ENCODE results near the gene STX7. TPM values are rescaled to one million over a fixed set of nuclear protein-coding genes. Genes with fewer than 3 reads are reported as not detected.
A peak's percentile ranks its signal among the peaks of the same experiment; 100 is the strongest.

The STX7 gene
- total RNA-seq, 1 donor: 19.3 TPM

DNA sequence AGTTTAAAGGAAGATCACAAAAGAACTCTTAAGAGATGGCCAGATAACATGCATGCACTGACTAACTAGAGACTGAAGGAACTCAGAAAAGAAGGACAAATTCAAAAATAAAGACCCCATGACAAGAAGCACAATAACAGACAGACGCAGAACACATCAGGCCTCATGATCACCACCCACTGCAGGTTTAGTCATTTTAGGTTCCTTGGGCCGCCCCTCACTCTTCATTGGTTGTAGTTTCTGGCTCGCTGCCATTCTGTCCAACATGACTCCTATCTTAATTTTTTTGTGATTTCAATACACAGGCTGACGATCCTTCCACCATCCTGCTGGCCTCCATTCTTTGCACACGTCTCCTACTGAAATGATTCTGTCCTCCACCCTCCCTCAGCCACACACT, 21.6 kb downstream of the STX7 start:
- no peaks in the 10 kb centered on the region for H3K9me3 ChIP-seq (ENCODE audit: low read depth, low read length)
- H3K4me1 ChIP-seq (ENCODE audit: insufficient read depth, low read length): peaks cover 48% of the 10 kb centered on the region
- H3K4me3 ChIP-seq (ENCODE audit: low read length): no peak overlapping the region
- H3K27me3 ChIP-seq (ENCODE audit: insufficient read depth, low read length): no peaks in the 10 kb centered on the region

DNA sequence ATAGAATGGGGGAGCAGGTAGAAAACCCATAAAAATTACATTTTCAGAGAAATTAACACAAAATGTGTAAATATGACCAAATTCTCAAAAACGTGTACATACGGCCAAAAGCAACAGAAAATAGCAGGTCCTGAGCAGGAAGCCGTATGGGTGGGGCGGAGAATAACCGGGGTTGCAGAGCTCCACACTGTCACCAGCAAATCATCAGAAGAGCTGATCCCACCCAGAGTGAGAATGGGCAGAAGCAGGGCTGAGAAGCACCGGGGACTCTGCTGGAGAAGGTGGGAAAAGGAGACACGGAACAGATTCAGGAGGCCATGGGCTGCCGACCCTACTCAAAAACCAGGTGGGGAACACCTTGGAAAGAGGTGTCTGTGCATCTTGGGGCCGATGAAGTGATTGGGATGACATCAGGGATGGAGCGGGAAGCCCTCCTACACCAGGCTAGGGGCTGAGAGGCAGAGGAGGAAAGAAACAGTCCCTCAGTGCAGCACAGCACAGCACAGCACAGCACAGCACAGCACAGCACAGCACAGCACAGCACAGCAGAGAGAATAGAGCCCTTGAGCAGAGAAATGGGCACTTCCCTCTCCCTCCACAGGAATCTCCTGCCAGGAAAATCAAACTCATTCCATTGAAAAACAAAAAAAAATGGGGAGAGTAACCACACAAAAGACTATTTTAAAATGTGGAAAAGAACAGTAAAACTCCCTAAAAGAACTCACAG, 22.3 kb downstream of the STX7 start:
- peak overlapping the region; percentile 7 for H3K4me3 ChIP-seq (ENCODE audit: low read length)
- peaks cover 47% of the 10 kb centered on the region for H3K4me1 ChIP-seq (ENCODE audit: insufficient read depth, low read length)

DNA sequence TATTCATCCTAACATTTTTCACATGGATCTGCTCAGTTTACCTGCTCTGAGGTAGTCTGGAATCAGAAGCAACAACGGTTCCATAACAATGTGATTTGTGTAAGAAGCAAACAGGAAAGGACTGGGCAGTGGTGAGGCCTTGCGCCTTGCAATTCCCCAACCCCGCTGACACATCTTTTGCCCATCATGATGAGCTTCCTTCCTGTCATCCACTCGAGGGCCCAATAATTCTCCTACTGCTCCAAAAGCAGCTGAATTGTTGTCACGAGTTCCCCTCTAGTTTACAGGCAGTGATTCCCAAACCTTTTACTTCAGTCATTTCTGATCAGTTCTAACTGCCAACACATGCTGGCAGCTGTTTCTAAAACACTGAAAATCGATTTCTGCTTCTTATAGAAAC, 22.9 kb downstream of the STX7 start:
- Histone ChIP-seq H3K27me3 (ENCODE audit: insufficient read depth, low read length) (no peaks in the 10 kb centered on the region), H3K9me3 (ENCODE audit: low read depth, low read length) (no peaks in the 10 kb centered on the region), H3K4me1 (ENCODE audit: insufficient read depth, low read length) (peaks cover 44% of the 10 kb centered on the region), H3K4me3 (ENCODE audit: low read length) (no peak overlapping the region)

More for the DNA sequence above, 22.3 kb downstream of the STX7 start:
- Histone ChIP-seq H3K9me3 (ENCODE audit: low read depth, low read length) (no peaks in the 10 kb centered on the region), H3K27me3 (ENCODE audit: insufficient read depth, low read length) (no peaks in the 10 kb centered on the region)

DNA sequence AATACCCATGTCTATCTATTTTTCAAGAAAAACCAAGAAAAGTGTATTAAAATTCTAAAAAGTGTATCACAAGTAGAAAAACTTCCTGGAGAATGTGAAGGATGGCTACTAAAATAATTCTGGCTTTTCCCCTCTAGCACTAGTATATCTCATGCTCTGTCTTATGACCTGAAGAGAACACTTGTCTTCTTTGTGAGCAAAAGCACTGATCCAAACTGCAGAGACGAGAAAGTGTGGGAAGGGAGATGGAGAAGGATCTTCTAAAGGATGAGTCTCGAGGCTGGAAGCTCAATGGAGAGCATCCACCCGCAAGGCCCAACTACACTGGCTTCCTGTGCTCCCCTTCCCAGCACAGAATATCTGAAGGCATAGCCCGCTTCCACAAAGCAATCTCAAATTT, 23.5 kb downstream of the STX7 start:
- Histone ChIP-seq H3K9me3 (ENCODE audit: low read depth, low read length) (no peaks in the 10 kb centered on the region), H3K4me1 (ENCODE audit: insufficient read depth, low read length) (peaks cover 43% of the 10 kb centered on the region), H3K27me3 (ENCODE audit: insufficient read depth, low read length) (no peaks in the 10 kb centered on the region), H3K4me3 (ENCODE audit: low read length) (no peak overlapping the region)

DNA sequence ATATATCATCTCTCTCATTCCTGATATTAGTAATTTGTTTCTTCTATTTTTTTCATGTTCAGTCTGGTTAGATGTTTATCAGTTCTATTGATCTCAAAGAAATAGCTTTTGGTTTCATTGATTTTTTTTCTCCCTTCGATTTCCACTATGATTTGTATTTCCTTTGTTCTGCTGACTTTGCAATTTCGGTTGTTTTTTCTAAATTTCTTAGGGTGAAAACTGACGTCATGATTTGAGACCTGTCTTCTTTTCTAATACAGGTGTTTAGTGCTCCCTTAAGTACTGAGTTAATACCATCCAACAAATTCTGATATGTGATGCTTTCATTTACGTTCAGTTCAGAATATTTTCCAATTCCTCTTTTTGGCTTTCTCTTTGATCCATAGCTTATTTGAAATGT, 25.2 kb downstream of the STX7 start:
- H3K4me3 ChIP-seq (ENCODE audit: low read length): no peak overlapping the region
- no peaks in the 10 kb centered on the region for H3K27me3 ChIP-seq (ENCODE audit: insufficient read depth, low read length)
- H3K9me3 ChIP-seq (ENCODE audit: low read depth, low read length): no peaks in the 10 kb centered on the region
- peaks cover 43% of the 10 kb centered on the region for H3K4me1 ChIP-seq (ENCODE audit: insufficient read depth, low read length)

DNA sequence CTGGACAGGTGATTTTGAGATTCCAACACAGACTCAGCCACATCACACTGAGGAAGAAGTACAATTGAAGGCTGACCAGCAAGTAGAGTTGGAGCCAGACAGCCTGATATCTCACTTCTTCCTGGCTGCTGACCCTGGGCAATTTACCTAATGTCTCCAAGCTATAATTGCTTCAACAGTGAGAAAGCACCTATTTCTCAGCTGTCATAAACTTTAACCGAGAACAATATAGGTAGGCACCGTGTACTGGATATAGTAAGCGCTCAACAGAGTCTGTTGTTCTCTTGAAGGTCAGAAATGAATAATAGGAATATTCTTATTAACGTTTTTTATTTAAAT, 28.3 kb downstream of the STX7 start:
- Histone ChIP-seq H3K9me3 (ENCODE audit: low read depth, low read length) (no peaks in the 10 kb centered on the region), H3K4me3 (ENCODE audit: low read length) (no peak overlapping the region), H3K4me1 (ENCODE audit: insufficient read depth, low read length) (peaks cover 25% of the 10 kb centered on the region), H3K27me3 (ENCODE audit: insufficient read depth, low read length) (no peaks in the 10 kb centered on the region)

DNA sequence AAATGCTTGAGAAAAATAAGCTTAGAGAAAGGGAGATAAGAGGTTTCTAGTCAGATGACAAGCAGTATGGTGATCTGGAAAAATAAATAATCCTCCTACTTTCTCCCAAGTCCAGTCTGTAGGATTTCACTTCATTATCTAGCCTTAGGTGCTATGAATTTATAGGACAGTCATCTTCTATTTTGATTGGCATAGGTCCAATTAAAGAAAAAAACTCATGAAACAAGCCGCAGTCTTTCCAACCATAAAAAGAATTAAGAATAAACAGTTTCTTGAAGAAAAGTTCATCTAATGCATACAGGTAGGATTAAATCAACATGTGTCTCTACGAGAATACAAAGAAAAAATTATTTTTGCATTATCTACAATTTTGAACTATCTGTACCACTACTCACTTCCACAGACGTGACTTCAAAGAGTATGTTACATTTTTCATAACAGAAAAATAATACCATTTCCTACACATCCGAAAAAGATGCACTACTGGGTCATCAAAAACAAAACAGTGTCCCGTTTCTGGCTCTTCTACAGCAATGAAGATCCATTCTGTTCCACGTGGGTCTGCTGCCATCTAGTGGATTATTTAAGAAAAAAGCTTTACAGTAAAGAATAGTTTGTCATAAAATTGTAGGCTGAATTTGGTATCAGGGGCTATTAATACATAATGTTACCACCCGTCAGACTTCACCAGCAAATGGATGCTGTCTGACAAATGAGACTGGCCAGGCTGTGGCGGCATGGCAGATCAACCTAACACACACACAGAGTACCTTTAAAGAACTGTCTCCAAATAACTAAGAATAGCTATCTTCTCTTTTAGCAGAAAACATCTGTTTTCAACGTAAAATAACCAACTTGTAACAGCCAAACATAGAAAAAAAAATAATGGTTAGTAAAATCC, 28.9 kb downstream of the STX7 start:
- Histone ChIP-seq H3K4me1 (ENCODE audit: insufficient read depth, low read length) (peaks cover 20% of the 10 kb centered on the region), H3K4me3 (ENCODE audit: low read length) (no peak overlapping the region), H3K27me3 (ENCODE audit: insufficient read depth, low read length) (no peaks in the 10 kb centered on the region), H3K9me3 (ENCODE audit: low read depth, low read length) (no peaks in the 10 kb centered on the region)

DNA sequence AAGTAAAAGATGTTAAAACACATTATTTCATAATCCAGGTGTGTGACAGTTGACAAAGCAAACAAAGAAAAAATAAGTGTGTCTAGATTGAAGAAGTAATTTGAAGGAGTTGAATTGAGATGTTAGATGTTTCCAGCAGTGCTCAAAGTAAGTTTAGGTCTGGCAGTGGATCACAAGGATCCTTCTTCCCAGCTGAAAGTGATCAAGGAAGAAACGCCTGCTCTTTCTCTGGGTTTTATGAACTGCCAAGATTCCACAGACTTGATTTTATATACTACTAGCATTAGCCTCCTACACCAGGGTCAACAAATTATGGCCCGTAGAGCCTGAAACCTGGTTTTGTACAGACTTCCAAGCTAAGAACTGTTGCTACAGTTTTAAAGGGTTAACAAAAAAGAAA, 30.3 kb downstream of the STX7 start:
- Histone ChIP-seq H3K4me1 (ENCODE audit: insufficient read depth, low read length) (peaks cover 16% of the 10 kb centered on the region), H3K4me3 (ENCODE audit: low read length) (no peak overlapping the region), H3K9me3 (ENCODE audit: low read depth, low read length) (no peaks in the 10 kb centered on the region), H3K27me3 (ENCODE audit: insufficient read depth, low read length) (no peaks in the 10 kb centered on the region)

DNA sequence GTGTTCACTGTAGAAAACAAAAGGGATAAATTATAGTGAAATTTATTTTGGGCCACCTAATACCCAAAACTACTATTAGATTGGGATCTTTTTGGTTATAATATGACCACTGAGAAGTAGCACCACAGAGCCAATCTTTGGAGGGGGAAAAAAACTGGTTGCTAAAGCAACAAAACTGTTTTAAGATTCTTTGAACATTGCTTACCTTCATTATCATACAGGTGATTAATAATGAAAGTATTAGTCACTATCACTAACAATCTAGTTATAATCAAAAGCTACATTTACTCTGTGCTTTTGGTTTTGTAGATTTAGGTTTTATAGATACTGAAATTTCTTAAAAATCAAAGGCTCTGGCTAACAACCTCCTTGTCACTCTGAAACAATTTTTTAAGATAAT, 31.7 kb downstream of the STX7 start:
- no peaks in the 10 kb centered on the region for H3K27me3 ChIP-seq (ENCODE audit: insufficient read depth, low read length)

DNA sequence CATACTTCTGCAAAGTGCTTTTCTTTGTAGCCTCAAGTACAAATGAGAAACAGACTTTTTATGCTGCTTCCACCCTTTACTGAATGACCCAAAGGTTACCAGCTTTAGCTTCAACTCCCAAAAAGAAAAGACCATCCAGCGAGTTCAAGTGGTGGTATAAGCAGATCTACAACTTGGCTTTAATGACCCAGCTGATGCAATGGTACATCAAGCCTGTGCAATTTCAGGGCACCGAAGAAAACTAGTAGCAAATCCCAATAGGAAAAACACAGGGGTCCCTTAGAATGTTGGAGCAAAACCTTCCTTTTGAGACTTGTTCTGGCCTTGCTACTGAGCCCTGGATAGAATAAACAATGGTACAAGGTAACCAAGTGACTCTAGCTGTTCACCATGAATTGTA, 33.8 kb downstream of the STX7 start:
- Histone ChIP-seq H3K9me3 (ENCODE audit: low read depth, low read length) (no peaks in the 10 kb centered on the region), H3K4me3 (ENCODE audit: low read length) (no peak overlapping the region), H3K4me1 (ENCODE audit: insufficient read depth, low read length) (peaks cover 10% of the 10 kb centered on the region), H3K27me3 (ENCODE audit: insufficient read depth, low read length) (no peaks in the 10 kb centered on the region)

More for the DNA sequence above, 31.7 kb downstream of the STX7 start:
- peaks cover 16% of the 10 kb centered on the region for H3K4me1 ChIP-seq (ENCODE audit: insufficient read depth, low read length)
- H3K9me3 ChIP-seq (ENCODE audit: low read depth, low read length): no peaks in the 10 kb centered on the region
- no peak overlapping the region for H3K4me3 ChIP-seq (ENCODE audit: low read length)

DNA sequence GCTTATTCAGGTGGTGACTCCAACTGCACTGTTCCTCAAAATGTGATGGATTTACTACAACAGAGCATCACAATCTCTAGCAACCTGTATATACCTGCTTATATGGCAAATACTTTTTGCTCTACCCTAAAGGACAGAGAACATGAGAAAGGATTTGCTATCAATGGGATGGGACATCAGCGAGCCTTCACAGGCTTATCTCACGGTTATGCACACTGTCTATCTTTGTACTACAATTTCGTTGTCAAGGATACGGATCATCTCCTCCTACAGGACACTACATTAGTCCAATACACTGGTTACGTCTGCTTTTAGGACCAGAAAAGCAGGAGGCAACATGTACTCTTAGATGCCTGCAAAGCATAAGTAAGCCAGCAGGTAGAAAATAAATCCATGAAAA, 34.2 kb downstream of the STX7 start:
- Histone ChIP-seq H3K9me3 (ENCODE audit: low read depth, low read length) (no peaks in the 10 kb centered on the region), H3K27me3 (ENCODE audit: insufficient read depth, low read length) (no peaks in the 10 kb centered on the region), H3K4me3 (ENCODE audit: low read length) (no peak overlapping the region), H3K4me1 (ENCODE audit: insufficient read depth, low read length) (peaks cover 10% of the 10 kb centered on the region)

DNA sequence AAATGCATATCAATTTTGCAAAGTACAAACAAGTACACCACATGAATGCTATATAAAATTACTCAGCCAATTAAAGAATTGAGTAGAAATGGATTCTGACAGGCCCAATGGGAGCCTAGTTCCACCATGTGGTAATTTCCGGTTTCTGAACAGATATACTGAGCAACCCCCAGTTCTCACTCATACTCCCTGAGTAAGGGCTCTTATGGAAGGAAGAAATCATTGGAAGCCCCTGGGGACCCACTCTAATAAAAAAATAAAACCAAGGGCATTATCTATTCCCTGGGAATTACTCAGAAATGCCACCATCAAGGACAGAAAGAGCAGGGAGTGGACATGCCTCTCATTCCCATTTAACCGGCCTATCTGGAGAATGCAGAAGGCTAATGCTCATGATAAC, 34.6 kb downstream of the STX7 start:
- Histone ChIP-seq H3K9me3 (ENCODE audit: low read depth, low read length) (no peaks in the 10 kb centered on the region), H3K4me3 (ENCODE audit: low read length) (no peak overlapping the region), H3K4me1 (ENCODE audit: insufficient read depth, low read length) (peaks cover 10% of the 10 kb centered on the region), H3K27me3 (ENCODE audit: insufficient read depth, low read length) (no peaks in the 10 kb centered on the region)

DNA sequence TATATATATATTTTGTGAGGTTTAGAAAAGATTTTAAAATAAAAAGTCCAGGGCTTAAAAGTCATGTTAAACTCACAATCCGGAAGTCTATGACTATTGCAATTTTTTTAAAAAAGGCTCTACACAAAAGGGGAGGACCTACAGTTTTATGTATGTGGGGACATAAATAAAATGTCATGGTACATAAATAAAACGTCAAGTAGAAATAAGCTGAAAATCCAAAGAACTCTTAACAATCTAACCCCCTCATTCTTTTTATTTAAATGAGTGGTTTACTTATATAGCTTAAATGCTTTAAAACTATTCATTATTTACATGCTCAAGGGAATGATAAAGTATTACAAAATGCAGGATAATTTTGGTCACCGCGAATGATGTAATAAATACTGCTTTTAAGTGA, 36.2 kb downstream of the STX7 start:
- H3K27me3 ChIP-seq (ENCODE audit: insufficient read depth, low read length): no peaks in the 10 kb centered on the region
- peaks cover 10% of the 10 kb centered on the region for H3K4me1 ChIP-seq (ENCODE audit: insufficient read depth, low read length)
- H3K4me3 ChIP-seq (ENCODE audit: low read length): no peak overlapping the region
- no peaks in the 10 kb centered on the region for H3K9me3 ChIP-seq (ENCODE audit: low read depth, low read length)

DNA sequence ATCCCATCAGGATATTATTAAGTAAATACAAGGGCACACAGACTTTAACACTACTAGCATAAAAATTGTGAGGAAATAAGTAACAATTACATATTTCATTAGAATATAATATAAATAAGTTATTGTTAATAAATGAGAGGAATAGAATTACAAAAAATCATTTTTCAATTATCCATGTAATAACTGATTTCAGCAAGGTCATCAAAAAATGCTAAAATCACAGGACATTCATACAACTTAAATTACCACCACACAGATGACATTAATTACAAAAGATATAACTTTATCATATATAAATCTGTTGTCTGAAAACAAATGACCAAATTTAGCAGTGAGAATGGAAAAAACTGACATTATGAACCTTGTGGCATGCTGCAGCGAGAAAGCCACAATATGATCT, 37.0 kb downstream of the STX7 start:
- Histone ChIP-seq H3K9me3 (ENCODE audit: low read depth, low read length) (no peaks in the 10 kb centered on the region), H3K4me3 (ENCODE audit: low read length) (no peak overlapping the region), H3K4me1 (ENCODE audit: insufficient read depth, low read length) (peaks cover 9% of the 10 kb centered on the region), H3K27me3 (ENCODE audit: insufficient read depth, low read length) (no peaks in the 10 kb centered on the region)

DNA sequence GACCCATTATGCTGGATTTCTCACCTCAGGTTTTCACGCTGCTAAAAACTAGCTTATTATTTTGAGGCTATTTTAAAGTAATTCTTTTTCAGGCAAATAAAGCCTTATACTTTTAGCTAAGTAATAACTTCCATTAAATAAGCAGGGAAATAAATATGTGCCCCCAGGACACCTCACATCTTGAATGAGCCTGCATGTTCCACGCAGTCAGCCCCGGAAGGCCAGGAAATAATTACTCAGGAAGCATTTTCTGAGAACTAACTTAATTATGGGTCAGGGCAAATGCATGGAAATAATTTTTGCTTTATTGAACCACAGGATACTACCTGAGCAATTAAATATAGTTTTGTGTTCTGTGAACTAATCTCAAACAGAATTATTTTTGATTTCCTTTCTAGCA, 41.1 kb downstream of the STX7 start:
- peaks cover under 1% of the 10 kb centered on the region for H3K4me1 ChIP-seq (ENCODE audit: insufficient read depth, low read length)
- H3K4me3 ChIP-seq (ENCODE audit: low read length): no peak overlapping the region
- H3K27me3 ChIP-seq (ENCODE audit: insufficient read depth, low read length): no peaks in the 10 kb centered on the region
- H3K9me3 ChIP-seq (ENCODE audit: low read depth, low read length): no peaks in the 10 kb centered on the region

DNA sequence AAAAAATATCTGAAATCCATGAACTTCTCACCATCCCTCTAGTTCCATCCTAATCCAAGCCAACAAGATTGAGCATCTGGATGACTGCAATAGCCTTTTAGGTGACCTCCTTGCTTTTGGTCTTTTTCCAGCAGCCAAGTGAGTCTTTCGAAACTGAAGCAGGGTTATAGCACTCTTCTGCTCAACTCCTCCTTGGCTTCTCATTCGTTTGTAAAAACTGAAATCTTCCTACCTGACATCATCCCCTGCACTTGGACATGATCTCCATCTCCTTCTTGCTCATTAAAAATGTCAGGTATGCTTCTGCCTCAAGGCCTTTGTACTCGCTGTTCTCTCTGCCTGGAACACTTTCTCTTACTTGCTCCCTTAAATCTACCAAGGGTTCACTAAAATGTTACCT, 46.0 kb downstream of the STX7 start:
- Histone ChIP-seq H3K9me3 (ENCODE audit: low read depth, low read length) (no peaks in the 10 kb centered on the region), H3K4me3 (ENCODE audit: low read length) (no peak overlapping the region), H3K4me1 (ENCODE audit: insufficient read depth, low read length) (peaks cover 5% of the 10 kb centered on the region), H3K27me3 (ENCODE audit: insufficient read depth, low read length) (no peaks in the 10 kb centered on the region)
